Lung (tissue), 12 donors: ENCODE measurements around the gene KRT222. TPM values are rescaled to one million over a fixed set of nuclear protein-coding genes. Genes with fewer than 3 reads are reported as not detected.

Experiments used
- ATAC-seq: fragments of 200-7000 bp; cut with Tn5 transposase; one replicate; pipeline ENCODE4 v1.9.1; 2020; ENCODE audit warnings: moderate number of reproducible peaks; ENCODE audit not compliant: insufficient read depth, low FRiP score
- DNase-seq, 3 donors: peaks; one replicate each; pipeline ENCODE4 v3.0.0-alpha.2; 2013 to 2017
- H3K27ac ChIP-seq, 2 donors: one replicate each; pipeline ENCODE4 v1.5.1; 2013; ENCODE audit warnings: mild to moderate bottlenecking in 2 of 2, moderate library complexity in 2 of 2, control low read depth in 1 of 2, inconsistent platforms in 1 of 2, low read depth in 1 of 2, low read length in 1 of 2
- H3K27me3 ChIP-seq, 3 donors: one replicate each; pipeline ENCODE4 v1.5.1; 2013; ENCODE audit warnings: low read length in 2 of 3; ENCODE audit not compliant: control insufficient read depth in 3 of 3, insufficient read depth in 3 of 3
- H3K36me3 ChIP-seq, 4 donors: one replicate each; pipeline ENCODE4 v1.5.1; 2013; ENCODE audit warnings: low read length in 4 of 4, mild to moderate bottlenecking in 1 of 4, moderate library complexity in 1 of 4; ENCODE audit not compliant: control insufficient read depth in 4 of 4, insufficient read depth in 4 of 4
- H3K4me1 ChIP-seq, 5 donors: one replicate each; pipeline ENCODE4 v1.5.1; 2013; ENCODE audit warnings: low read length in 5 of 5, mild to moderate bottlenecking in 2 of 5, moderate library complexity in 1 of 5; ENCODE audit not compliant: control insufficient read depth in 5 of 5, insufficient read depth in 5 of 5
- H3K4me3 ChIP-seq: one replicate; pipeline ENCODE4 v1.5.1; 2013; ENCODE audit warnings: mild to moderate bottlenecking, control low read depth, moderate library complexity
- H3K9ac ChIP-seq, 2 donors: one replicate each; pipeline ENCODE4 v1.5.1; 2013; ENCODE audit warnings: low read length in 2 of 2, control low read depth in 1 of 2; ENCODE audit not compliant: insufficient read depth in 1 of 2
- H3K9me3 ChIP-seq, 4 donors: one replicate each; pipeline ENCODE4 v1.5.1; 2013; ENCODE audit warnings: low read length in 3 of 4, mild to moderate bottlenecking in 1 of 4, moderate library complexity in 1 of 4; ENCODE audit not compliant: control insufficient read depth in 4 of 4, insufficient read depth in 3 of 4
- WGBS, 2 donors: extraction: QIAGEN DNeasy Blood & Tissue Kit; methylation state at CpG; one replicate each; pipeline ENCODE4 v1.1.7; 2013; 5-methylcytosine and 5-hydroxymethylcytosine counted together
- polyA plus RNA-seq, 2 donors: library from polyadenylated mRNA; stranded (reverse); fragments of 200-250 nt; gene quantifications; one replicate each; pipeline ENCODE4 v1.2.1, GENCODE V29; 2013
- total RNA-seq, 2 donors: library from RNA; depleted of rRNA in 1 of 2; stranded (reverse); fragments of >200 nt in 1 of 2; gene quantifications; one replicate each; pipeline ENCODE4 v1.2.1, GENCODE V29; 2014 to 2021
- TF ChIP-seq, protein P1 (sequence below): IDR thresholded peaks from 2 replicates; pipeline ENCODE4 v1.5.1; 2012; ENCODE audit warnings: mild to moderate bottlenecking; ENCODE audit errors: control extremely low read depth, extremely low read depth
- donor health status: control.
- donor health status: control.
- donor health status: Bipolar disorder and iron deficiency.
- donor health status: healthy.
- donor health status: DM: yes; HTN: yes; CAD: no.

The KRT222 gene
- total and polyA plus RNA-seq, 4 donors, result 0.10 to 0.26 (median 0.18) TPM; not detected in 1

DNA sequence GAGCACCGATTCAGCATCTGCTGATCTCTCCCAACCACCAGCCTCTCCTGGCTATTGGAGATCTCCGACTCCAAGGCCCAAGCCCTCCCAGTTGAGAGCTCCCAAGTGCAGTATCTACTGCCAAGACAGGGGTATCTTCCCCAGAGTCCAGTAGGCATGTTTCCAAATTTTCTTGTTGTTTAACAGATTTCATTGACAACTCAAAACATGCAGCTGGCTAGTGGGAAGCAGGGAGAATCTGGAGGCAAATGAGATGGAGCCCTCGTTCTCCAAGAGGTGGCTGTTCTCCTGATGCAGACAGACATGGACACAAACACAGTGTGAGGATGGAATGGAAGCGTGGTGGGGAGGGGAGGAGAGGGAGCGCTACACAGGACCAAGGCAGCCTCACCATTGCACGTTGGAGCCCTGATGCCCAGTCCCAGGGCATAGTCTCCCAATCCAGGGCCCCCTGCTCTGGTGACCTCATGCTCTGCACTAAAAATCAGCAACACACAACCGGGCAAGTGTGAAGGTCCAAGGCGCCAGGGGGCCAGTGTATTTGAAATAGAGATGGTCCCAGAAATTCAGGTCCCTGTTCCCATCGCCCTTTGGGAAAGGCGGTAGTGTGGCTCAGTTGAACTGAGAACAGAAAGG lies 49.0 kb downstream of the KRT222 start:
- H3K27me3 ChIP-seq, result peaks cover 0 to 2% (median 0%) of the 10 kb centered on the region in 3 donors
- H3K4me3 ChIP-seq, result no peak overlapping the region
- peaks cover 0 to 8% (median 7%) of the 10 kb centered on the region in 5 donors for H3K4me1 ChIP-seq
- no peak for ATAC-seq
- DNase-seq, result no peak
- TF ChIP-seq, protein P1, sequence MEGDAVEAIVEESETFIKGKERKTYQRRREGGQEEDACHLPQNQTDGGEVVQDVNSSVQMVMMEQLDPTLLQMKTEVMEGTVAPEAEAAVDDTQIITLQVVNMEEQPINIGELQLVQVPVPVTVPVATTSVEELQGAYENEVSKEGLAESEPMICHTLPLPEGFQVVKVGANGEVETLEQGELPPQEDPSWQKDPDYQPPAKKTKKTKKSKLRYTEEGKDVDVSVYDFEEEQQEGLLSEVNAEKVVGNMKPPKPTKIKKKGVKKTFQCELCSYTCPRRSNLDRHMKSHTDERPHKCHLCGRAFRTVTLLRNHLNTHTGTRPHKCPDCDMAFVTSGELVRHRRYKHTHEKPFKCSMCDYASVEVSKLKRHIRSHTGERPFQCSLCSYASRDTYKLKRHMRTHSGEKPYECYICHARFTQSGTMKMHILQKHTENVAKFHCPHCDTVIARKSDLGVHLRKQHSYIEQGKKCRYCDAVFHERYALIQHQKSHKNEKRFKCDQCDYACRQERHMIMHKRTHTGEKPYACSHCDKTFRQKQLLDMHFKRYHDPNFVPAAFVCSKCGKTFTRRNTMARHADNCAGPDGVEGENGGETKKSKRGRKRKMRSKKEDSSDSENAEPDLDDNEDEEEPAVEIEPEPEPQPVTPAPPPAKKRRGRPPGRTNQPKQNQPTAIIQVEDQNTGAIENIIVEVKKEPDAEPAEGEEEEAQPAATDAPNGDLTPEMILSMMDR, result no peak
- H3K9me3 ChIP-seq, result peaks cover 0 to 2% (median 0%) of the 10 kb centered on the region in 4 donors
- no peaks in the 10 kb centered on the region for H3K36me3 ChIP-seq
- no peak overlapping the region for H3K27ac ChIP-seq
- H3K9ac ChIP-seq, result no peak overlapping the region
- WGBS, 2 donors, result 81 to 92% methylated on average over 10 of the region's 10 CpGs

DNA sequence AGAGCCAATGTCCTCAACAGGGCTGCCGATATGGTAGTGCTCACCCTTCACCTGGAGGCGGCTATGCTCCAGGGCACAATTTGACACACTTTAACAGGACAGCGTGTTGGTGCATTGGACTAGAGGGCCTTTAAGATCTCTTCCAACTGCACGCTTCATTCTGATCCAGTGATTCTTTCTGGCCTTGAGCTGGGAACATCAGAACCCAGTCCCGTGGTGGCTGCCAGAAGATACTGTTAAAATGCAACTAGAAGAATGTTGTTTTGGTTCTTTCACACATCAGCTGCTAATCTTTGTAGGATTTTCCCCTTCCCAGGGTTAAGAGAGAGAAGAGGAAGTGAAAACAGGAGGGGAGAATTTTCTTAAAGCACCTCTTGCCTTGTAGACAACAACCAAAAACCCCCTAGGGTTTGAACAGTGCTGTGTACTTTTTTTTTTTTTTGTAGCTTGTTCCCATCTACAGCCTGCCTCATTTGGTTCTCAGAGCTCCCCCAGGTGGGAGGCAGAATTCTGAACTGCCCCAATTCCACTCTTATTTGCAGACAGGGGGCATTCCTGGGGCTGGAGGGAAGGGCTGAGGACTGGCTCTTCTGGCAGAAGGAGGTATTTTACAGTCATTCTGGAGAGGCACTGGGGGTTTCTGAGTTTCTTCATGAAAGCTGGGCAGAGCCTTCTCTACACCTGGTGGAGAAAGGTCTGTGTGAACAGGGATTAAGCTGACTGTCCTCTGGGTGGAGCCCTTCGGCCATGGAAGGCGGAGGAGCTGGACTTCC lies 49.7 kb downstream of the KRT222 start:
- WGBS, 2 donors, result 65 to 81% methylated on average over 7 of the region's 7 CpGs
- Histone ChIP-seq H3K4me3 (no peak overlapping the region), H3K27ac (no peak overlapping the region), H3K9ac (no peak overlapping the region), H3K9me3 (peaks cover 0 to 2% (median 0%) of the 10 kb centered on the region in 4 donors), H3K27me3 (peaks cover 0 to 2% (median 0%) of the 10 kb centered on the region in 3 donors), H3K36me3 (no peaks in the 10 kb centered on the region), H3K4me1 (peaks cover 0 to 8% (median 7%) of the 10 kb centered on the region in 5 donors)
- TF ChIP-seq, protein P1, result no peak
- DNase-seq (peak; percentile 58 to 75 (median 61)), ATAC-seq (no peak)

DNA sequence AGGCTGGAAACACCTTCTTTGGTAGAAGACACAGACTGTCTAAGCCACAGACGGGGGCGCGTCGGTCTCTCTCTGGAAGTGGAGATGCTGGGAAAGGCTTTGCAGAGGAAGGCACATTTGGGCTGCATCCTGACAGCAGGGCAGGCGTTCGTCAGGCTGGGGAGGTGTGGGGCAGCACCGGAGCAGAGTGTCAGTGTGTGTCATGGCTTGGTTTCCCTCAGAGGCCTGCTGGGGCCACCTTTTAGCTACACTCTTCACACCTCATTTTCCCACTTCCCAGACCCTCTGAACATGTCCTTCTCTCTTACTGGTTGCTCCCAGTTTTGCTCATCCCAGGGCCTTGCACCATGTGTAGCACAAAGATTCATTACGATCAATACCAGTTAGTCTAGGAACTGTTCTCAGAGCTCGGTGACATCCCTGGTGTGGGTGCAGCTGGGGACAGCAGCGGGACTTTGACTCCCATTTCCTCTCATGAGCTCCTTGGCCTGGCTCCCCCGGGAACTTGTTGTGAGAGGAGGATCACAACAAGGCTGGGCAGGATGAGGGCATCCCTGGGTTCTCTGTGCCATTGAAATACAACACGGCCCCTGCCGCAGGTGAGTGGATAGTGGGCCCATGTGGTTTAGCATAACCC lies 50.4 kb downstream of the KRT222 start:
- no peak overlapping the region for H3K9ac ChIP-seq
- H3K27ac ChIP-seq, result no peak overlapping the region
- ATAC-seq (no peak), DNase-seq (no peak)
- H3K4me1 ChIP-seq, result peaks cover 0 to 8% (median 6%) of the 10 kb centered on the region in 5 donors
- H3K36me3 ChIP-seq, result no peaks in the 10 kb centered on the region
- peaks cover 0 to 2% (median 0%) of the 10 kb centered on the region in 4 donors for H3K9me3 ChIP-seq
- no peak overlapping the region for H3K4me3 ChIP-seq
- peaks cover 0 to 2% (median 0%) of the 10 kb centered on the region in 3 donors for H3K27me3 ChIP-seq
- WGBS, 2 donors, result 83 to 85% methylated on average over 13 of the region's 13 CpGs
- TF ChIP-seq, protein P1, result no peak
